Measurements from ENCODE around the gene GJC2. TPM values are rescaled to one million over a fixed set of nuclear protein-coding genes. Genes with fewer than 3 reads are reported as not detected.

Gene GJC2
- polyA plus RNA-seq, 1 donor (not counting 4 experiments of a cell fraction or from before 2014, with no cell fraction given) = 0.58 TPM

DNA sequence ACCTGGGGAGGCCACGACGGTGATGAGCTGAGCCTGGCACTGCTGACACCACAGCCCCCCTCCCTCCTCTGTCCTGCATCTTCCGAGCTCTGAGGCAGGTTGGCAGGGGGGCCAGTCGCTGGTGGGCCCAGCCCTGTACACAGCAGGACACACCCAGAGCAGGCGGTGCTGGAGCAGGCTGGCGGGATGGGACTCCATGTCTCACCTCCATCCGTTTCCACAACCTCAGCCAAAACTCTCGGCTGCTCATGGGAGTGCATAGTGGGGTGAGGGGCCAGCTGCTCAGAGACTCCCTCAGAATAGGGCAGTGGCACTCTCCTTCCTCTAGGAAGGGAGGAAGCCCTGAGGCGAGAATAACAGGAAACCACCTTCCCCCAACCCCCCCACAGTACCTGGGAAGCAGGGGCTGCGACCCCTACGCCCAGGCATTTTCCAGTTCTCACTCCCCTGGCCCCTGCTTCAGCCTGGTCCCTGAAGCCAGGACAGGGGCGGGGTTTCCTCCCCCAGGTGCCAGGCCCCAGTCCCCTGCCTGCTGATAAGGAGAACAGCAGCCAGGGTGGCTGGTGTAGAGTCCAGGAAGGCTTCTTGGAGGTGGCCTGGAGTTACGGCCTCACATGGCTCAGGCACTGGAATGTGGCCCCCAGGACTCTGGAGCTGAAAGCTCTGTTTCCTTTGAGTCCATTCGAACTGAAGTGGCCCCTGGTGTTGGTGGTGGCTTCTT, 12.7 kb downstream of the GJC2 start:
- Histone ChIP-seq H2AFZ (ENCODE audit: control insufficient read depth, low read length) (peak overlapping the region; percentile 43), H3K79me2 (ENCODE audit: control insufficient read depth, insufficient read depth, low read length) (peaks cover 9% of the 10 kb centered on the region), H3K27me3 (ENCODE audit: control insufficient read depth, extremely low read depth, insufficient read depth, low read length) (no peaks in the 10 kb centered on the region), H3K9ac (ENCODE audit: control insufficient read depth, extremely low read depth, insufficient read depth, low read length) (peak overlapping the region; percentile 87), H3K27ac (ENCODE audit: control insufficient read depth, insufficient read depth, low read length) (peak overlapping the region; percentile 93), H3K4me1 (ENCODE audit: control insufficient read depth, extremely low read depth, insufficient read depth, low read length) (peaks cover 50% of the 10 kb centered on the region), H3K9me1 (ENCODE audit: control insufficient read depth, extremely low read depth, insufficient read depth, low read length) (no peaks in the 10 kb centered on the region), H4K20me1 (ENCODE audit: control insufficient read depth, extremely low read depth, insufficient read depth, low read length) (no peaks in the 10 kb centered on the region), H3K4me2 (ENCODE audit: control insufficient read depth, extremely low read depth, insufficient read depth, low read depth, low read length) (peak overlapping the region; percentile 85), H3K4me3 (ENCODE audit: control insufficient read depth in 2 of 3, extremely low read depth in 1 of 3, insufficient read depth in 2 of 3, low read depth in 1 of 3, low read length in 3 of 3) (peak overlapping the region in 2 of 3 experiments; percentile 25 to 43), H3K9me3 (ENCODE audit: control insufficient read depth, low read depth, low read length) (no peaks in the 10 kb centered on the region), H3K36me3 (ENCODE audit: control insufficient read depth in 2 of 2, extremely low read depth in 1 of 2, insufficient read depth in 2 of 2, low read length in 2 of 2) (no peaks in the 10 kb centered on the region)
- DNase-seq (ENCODE audit: low read depth, low spot score) = no peak
- dilution Hi-C loops (cut with MboI; ENCODE audit: extremely low pct_ligation_motif_present, low sequenced_read_pairs) = no loop called here
- TF ChIP-seq, protein P1, sequence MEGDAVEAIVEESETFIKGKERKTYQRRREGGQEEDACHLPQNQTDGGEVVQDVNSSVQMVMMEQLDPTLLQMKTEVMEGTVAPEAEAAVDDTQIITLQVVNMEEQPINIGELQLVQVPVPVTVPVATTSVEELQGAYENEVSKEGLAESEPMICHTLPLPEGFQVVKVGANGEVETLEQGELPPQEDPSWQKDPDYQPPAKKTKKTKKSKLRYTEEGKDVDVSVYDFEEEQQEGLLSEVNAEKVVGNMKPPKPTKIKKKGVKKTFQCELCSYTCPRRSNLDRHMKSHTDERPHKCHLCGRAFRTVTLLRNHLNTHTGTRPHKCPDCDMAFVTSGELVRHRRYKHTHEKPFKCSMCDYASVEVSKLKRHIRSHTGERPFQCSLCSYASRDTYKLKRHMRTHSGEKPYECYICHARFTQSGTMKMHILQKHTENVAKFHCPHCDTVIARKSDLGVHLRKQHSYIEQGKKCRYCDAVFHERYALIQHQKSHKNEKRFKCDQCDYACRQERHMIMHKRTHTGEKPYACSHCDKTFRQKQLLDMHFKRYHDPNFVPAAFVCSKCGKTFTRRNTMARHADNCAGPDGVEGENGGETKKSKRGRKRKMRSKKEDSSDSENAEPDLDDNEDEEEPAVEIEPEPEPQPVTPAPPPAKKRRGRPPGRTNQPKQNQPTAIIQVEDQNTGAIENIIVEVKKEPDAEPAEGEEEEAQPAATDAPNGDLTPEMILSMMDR (optimal IDR thresholded peaks at IDR 0.05 in 1 of 3, IDR thresholded peaks at IDR 0.05 in 1 of 3, conservative IDR thresholded peaks at IDR 0.05 in 1 of 3; ENCODE audit: extremely low read depth in 1 of 3, insufficient read depth in 2 of 3, low read length in 3 of 3) = peak in 1 of 3 experiments; percentile 14
- TF ChIP-seq EZH2 (IDR thresholded peaks at IDR 0.05; ENCODE audit: low read length) = no peak
- no peak for FAIRE-seq

GRCh38 chr1:228163007-228163753, 13.4 kb downstream of the GJC2 start:
- H3K79me2 ChIP-seq (ENCODE audit: control insufficient read depth, insufficient read depth, low read length) = peaks cover 15% of the 10 kb centered on the region
- dilution Hi-C loops (cut with MboI; ENCODE audit: extremely low pct_ligation_motif_present, low sequenced_read_pairs) = no loop called here
- DNase-seq (ENCODE audit: low read depth, low spot score) (peak; percentile 70), FAIRE-seq (peak; percentile 78)
- no peaks in the 10 kb centered on the region for H3K9me1 ChIP-seq (ENCODE audit: control insufficient read depth, extremely low read depth, insufficient read depth, low read length)
- no peaks in the 10 kb centered on the region for H4K20me1 ChIP-seq (ENCODE audit: control insufficient read depth, extremely low read depth, insufficient read depth, low read length)
- TF ChIP-seq, protein P1 (optimal IDR thresholded peaks at IDR 0.05 in 1 of 3, IDR thresholded peaks at IDR 0.05 in 1 of 3, conservative IDR thresholded peaks at IDR 0.05 in 1 of 3; ENCODE audit: extremely low read depth in 1 of 3, insufficient read depth in 2 of 3, low read length in 3 of 3) = no peak
- no peak for TF ChIP-seq EZH2 (IDR thresholded peaks at IDR 0.05; ENCODE audit: low read length)
- H3K4me2 ChIP-seq (ENCODE audit: control insufficient read depth, extremely low read depth, insufficient read depth, low read depth, low read length) = peak overlapping the region; percentile 85
- H3K27ac ChIP-seq (ENCODE audit: control insufficient read depth, insufficient read depth, low read length) = peak overlapping the region; percentile 93
- H2AFZ ChIP-seq (ENCODE audit: control insufficient read depth, low read length) = peak overlapping the region; percentile 43
- H3K4me1 ChIP-seq (ENCODE audit: control insufficient read depth, extremely low read depth, insufficient read depth, low read length) = peaks cover 50% of the 10 kb centered on the region
- H3K27me3 ChIP-seq (ENCODE audit: control insufficient read depth, extremely low read depth, insufficient read depth, low read length) = no peaks in the 10 kb centered on the region
- peak overlapping the region; percentile 25 to 43 (median 40) for H3K4me3 ChIP-seq (ENCODE audit: control insufficient read depth in 2 of 3, extremely low read depth in 1 of 3, insufficient read depth in 2 of 3, low read depth in 1 of 3, low read length in 3 of 3)
- peak overlapping the region; percentile 87 for H3K9ac ChIP-seq (ENCODE audit: control insufficient read depth, extremely low read depth, insufficient read depth, low read length)
- no peaks in the 10 kb centered on the region for H3K36me3 ChIP-seq (ENCODE audit: control insufficient read depth in 2 of 2, extremely low read depth in 1 of 2, insufficient read depth in 2 of 2, low read length in 2 of 2)
- no peaks in the 10 kb centered on the region for H3K9me3 ChIP-seq (ENCODE audit: control insufficient read depth, low read depth, low read length)

All from keratinocyte (primary cell).